Measurements from ENCODE around the gene TNFRSF6B.

The TNFRSF6B gene

DNA sequence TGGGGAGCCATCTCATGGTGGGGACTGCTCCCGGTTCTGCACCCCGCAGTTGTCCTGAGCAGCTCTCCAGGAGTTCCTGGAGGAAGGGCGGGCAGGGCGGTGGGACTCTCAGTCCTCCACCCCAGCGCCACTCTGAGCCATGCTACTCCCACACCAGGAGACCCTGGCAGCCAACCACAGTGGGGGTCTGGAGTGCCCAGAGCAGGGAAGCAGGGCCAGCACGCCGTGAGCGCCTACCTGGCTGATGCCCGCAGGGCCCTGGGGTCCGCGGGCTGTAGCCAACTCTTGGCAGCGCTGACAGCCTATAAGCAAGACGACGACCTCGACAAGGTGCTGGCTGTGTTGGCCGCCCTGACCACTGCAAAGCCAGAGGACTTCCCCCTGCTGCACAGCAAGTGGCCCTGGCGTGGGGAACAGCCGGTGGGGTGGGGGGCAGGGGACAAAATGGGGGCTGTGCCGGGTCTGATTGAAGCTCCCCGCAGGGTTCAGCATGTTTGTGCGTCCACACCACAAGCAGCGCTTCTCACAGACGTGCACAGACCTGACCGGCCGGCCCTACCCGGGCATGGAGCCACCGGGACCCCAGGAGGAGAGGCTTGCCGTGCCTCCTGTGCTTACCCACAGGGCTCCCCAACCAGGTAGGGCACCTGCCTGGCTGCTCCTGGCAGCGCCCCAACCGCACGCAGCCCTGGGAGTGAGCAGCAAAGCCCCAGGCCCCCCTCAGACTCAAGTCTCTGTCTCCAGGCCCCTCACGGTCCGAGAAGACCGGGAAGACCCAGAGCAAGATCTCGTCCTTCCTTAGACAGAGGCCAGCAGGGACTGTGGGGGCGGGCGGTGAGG lies 1.6 kb upstream of the TNFRSF6B start:
- DNase-seq: no peak

DNA sequence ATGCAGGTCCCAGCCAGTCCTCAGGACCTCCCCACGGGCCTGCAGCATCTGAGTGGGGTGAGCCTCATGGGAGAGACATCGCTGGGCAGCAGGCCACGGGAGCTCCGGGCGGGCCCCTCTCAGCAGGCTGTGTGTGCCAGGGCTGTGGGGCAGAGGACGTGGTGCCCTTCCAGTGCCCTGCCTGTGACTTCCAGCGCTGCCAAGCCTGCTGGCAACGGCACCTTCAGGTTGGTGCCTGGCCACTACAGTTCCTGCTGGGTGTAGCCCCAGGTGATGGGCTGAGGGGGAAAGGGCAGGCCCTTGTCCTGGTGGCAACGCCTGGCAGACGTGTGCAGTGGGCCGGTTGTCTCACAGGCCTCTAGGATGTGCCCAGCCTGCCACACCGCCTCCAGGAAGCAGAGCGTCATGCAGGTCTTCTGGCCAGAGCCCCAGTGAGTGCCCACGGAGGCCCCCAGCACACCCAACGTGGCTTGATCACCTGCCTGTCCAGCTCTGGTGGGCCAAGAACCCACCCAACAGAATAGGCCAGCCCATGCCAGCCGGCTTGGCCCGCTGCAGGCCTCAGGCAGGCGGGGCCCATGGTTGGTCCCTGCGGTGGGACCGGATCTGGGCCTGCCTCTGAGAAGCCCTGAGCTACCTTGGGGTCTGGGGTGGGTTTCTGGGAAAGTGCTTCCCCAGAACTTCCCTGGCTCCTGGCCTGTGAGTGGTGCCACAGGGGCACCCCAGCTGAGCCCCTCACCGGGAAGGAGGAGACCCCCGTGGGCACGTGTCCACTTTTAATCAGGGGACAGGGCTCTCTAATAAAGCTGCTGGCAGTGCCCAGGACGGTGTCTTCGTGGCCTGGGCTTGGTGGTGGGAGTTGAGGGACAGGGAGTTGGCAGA lies 787 bp upstream of the TNFRSF6B start:
- DNase-seq: no peak

DNA sequence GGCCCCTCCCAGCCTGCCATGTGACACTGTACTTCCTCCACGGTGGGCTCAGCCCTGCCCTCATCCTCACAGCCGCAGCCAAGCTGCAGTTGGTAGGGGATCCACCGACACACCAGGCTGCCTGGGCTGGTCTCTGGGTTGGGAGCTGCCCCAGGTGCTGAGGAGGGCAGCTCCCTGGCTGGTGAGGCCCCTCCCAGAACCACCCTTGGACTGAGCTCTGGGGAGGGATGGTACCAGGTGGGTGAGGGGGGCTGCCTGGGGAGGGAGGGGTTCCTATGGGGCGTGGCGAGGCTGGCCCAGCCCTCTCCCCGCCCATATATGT lies 185 bp upstream of the TNFRSF6B start:
- no peak for DNase-seq

DNA sequence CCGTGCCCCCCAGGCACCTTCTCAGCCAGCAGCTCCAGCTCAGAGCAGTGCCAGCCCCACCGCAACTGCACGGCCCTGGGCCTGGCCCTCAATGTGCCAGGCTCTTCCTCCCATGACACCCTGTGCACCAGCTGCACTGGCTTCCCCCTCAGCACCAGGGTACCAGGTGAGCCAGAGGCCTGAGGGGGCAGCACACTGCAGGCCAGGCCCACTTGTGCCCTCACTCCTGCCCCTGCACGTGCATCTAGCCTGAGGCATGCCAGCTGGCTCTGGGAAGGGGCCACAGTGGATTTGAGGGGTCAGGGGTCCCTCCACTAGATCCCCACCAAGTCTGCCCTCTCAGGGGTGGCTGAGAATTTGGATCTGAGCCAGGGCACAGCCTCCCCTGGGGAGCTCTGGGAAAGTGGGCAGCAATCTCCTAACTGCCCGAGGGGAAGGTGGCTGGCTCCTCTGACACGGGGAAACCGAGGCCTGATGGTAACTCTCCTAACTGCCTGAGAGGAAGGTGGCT lies 960 bp downstream of the TNFRSF6B start:
- no peak for DNase-seq

DNA sequence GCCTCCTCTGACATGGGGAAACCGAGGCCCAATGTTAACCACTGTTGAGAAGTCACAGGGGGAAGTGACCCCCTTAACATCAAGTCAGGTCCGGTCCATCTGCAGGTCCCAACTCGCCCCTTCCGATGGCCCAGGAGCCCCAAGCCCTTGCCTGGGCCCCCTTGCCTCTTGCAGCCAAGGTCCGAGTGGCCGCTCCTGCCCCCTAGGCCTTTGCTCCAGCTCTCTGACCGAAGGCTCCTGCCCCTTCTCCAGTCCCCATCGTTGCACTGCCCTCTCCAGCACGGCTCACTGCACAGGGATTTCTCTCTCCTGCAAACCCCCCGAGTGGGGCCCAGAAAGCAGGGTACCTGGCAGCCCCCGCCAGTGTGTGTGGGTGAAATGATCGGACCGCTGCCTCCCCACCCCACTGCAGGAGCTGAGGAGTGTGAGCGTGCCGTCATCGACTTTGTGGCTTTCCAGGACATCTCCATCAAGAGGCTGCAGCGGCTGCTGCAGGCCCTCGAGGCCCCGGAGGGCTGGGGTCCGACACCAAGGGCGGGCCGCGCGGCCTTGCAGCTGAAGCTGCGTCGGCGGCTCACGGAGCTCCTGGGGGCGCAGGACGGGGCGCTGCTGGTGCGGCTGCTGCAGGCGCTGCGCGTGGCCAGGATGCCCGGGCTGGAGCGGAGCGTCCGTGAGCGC lies 1.6 kb downstream of the TNFRSF6B start:
- DNase-seq: no peak

DNA sequence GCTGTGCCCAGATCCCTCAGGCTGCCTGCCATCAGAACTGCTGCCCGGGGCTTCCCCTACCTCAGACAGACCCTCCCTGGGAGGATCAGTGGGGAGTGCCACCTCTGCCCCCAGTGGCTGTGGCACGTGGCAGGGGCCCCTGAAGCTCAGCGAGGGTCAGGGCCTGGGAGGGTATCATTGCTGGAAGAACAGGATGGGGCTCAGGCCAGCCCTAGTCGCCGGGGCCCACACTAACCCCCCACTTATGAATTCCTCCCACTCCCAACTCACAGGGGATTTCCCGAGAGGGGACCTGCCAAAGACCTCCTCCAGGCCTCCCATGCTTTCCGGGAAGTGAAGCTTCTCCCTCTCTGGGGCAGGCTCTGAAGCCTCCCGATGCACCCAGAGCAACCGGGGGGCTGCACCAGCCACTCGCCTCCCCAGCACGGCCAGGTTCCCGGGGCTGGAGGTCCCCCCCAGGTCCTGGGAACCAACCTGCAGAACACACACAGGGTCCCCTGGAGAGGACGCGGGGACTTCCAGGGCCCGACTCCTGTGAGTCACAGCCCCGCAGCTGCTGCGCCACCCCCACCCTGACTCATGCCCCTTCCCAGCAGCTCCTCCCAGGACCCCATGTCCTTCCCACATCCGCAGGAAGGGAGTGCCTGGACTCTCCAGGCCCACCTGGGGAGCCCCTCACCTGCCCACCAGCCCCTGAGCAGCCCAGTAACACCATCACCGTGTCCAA lies 2.5 kb downstream of the TNFRSF6B start:
- no peak for DNase-seq

DNA sequence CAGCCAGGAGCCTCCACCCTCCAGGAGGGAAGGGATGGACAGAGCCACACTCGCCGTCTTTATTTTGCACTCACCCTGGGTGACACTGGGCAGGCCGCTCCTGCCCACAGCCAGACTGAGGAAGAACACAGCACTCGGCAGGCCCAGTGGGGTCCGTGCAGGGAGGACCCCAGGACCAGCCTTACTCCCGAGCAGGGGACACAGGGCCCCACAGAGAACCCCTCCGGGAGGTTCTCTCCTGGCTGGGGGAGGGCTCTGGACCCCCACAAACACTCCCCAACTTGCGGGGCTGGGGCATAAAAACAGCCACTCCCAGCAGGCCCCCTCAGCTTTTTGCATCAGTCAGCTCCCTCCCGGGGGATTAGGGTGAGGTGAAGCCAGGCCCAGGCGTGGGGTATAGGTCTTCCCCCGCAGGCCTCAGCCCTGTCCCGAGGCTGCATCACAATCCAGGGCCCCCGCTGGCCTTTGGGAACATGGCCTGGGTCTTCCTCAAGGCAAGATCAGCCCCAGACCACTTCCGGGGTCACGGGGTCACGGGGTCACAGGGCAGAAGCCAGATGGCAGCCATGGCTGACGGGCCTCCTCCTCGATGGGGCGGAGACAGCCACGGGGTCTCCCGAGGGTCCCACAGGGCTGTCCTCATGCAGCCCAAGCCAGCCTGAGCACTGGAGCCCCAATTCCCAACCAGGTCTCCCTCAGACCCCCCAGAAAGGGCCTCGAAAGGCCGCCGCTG lies 3.2 kb downstream of the TNFRSF6B start:
- no peak for DNase-seq

DNA sequence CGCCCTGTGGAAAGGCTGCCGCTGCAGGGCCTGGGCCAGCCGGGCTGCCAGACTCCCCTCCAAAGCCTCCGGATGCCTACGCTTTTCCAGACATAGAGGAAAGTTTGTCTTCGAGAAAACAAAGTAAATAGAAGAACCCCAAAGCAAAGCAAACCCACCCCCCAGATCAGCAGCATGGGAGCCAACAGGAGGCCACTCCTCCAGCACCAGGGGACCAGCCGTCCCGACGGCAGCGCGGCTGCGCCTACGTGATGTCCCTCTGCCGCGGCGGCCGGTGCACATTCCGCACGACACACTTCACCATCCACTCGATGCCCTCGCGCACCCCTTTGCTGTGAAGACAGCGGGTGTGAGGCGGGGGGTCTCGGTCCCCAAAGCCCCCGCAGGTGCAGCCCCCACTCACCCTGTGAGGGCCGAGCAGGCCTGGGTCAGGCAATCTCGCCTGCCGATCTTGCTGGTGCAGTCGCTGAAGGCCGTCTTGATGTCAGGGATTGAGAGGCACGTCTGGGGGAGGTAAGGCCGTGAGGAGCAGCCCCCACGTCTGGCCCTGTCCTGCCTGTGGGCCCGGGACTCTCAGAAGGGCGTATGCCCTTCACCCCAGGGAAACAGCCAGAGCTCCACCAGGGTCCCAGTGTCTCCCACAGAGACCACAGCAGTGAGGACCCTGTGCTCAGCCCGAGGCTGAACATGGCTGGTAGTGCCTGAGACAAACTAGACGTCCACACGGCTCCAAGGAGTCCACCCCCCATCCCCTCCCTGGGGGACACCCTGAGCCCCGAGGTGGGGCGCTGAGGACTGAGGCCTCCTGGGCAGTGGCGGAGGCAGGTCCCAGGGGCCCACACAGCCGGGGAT lies 4.0 kb downstream of the TNFRSF6B start:
- DNase-seq: no peak

DNA sequence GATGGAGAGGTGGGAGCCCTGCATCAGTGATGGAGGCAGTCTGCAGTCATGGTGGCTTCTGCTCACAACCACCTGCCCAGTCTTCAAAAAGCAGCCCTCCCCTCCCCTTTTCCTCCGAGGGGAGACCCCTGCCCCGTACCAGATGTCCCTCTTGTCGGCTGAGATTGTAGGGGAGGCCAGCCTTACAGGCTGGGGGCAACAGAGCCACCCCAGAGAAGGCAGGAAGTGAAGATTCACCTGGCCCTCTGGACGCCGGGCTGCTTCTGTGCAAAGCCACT lies 4.5 kb downstream of the TNFRSF6B start:
- no peak for DNase-seq

DNA sequence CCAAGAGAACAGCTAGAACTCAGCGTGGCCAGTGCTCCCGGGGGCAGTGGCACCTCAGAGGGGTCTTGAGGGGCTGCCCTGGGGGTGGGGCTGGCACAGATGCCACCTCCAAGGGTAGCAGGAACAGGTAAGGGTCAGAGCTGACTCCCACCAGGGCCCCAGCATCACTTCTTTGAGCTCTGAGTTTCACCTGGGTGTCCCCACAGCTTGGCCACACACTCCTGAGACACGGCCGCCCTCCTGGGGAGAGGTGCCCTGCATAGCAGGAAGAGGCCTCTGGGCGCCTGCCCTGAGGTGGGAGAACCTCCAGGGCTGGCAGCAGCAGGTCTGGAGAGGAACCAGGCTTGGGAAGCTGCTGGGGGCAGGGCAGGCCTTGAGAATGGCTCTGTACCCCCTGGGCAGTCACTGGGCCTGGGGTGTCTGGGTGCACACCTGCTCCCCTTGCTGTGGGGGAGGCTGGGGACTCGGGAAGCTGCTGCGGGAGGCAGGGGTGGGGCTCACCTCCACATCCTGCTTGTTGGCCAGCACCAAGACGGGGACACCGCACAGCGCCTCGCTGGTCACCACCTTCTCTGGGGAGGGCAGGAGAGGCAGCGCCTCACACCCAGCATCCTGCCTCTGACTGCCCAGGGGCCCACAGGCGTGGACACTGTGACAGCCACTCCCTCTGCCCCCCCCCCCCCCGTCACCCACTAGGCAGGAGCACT lies 5.0 kb downstream of the TNFRSF6B start:
- DNase-seq: no peak

DNA sequence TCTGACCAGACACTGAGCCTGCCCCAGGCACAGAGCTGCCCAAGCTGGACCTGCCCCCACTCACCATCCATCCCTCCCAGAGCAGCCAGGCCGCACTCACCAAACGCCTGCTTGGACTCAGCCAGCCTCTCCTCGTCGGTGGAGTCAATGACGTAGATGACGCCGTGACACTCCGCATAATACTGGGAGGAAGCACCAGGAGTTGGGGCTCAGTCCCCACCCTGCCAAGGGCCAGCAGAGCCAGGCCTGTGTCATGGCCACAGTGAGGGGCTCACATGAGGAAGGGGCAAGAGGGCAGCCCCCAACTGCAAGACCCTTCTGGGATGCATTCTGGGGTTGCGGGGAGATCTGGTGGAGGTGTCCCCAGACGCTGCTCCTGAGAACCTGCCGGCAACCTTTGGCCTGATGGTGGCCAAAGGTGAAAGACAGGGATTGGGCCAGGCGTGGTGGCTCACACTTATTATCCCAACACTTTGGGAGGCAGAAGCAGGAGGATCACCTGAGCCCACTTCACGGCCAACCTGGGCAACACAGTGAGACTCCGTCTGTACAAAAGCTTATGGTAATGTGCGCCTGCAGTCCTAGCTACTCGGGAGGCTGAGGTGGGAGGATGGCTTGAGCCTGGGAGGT lies 5.7 kb downstream of the TNFRSF6B start:
- no peak for DNase-seq

DNA sequence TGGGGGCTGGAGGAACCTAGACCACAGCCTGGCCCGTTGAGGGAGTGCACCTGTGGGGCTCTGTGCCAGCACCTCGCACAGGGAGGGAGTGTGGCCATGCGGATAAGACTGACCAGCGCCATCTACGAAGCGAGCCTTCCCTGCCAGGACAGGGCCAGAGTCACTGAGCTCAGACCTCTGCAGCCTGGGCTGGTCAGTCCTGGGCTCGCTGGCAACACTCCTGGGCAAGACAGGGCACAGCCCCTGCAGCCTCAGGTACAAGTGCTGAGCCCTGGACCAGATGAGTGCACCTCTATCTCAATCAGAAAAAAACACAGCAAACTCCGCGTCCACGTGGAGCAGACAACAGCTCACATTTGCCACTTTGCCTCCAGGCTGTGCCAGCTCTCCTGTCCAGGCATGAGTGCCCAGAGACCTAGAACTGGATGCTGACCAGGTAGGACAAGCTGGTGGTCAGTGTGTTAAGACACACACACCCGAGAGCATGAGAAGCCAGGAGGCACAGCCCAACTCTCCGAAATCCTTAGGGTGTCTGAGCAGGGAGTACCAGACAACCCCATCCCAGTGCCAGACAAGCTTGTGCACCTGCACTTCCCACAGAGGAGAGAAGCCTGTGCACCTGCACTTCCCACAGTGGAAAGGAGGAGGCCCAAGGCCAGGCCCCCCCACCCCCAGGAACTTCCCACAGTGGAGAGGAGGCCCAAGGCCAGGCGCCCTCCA lies 6.5 kb downstream of the TNFRSF6B start:
- DNase-seq: no peak

DNA sequence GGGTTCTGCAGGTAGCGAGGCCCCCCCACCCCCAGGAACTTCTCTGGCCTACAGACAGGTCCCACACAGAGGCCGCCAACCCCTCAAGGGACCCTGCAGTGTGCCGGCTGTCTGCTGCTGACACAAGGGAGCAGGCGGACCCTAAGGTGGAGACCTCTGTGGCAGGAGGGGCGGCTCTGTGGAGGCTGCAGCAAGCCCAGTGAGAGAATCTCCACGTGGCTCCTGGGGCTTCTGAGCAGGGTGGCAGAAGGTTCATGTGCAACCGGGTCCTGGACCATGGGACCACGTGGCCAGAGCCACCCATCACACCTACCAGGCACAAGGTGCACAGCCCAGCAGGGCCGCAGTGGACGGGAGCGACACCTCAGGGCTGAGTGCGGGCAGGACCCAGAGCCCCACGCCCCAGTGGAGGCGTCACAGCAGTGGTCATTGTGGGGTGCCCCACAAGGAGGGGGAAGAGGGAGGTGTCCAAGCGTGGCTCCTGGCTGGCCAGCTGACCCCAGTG lies 7.1 kb downstream of the TNFRSF6B start:
- no peak for DNase-seq

DNA sequence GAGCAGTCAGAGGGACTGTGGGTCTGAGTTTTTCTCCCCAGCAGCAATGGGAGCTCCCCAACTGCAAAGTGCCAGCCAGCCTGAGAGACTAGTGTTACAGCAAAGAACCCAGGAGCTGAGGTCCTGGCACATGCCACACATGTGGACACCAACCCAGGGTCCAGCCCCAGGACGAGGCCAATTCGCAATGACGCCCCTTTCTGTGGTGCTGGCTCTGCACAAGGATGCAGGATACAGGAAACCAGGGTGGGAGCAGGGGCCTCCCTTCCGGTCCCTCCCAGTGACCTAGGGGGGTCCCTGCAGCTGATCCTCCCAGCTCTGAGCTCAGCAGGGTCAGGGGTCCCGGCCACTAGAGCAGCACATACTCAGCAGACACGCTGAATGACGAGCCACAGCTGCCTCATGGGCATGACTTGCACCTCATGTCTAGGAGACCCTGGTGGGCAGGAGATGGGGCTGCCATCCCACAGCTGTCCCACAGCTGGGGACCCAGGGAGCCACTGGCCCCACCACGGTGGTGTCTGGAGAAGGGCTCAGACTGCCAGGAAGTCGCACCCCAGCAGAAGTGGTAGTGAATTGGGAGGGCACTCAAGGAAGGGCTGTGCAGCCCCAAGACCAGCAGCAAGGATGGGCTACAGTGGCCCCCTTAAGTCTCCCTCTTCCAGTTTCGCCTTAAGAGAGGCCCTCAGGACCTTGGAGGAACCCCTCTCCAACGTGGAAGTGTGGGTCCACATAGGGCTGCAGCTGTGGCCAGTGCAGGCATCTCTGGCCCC lies 7.7 kb downstream of the TNFRSF6B start:
- no peak for DNase-seq

DNA sequence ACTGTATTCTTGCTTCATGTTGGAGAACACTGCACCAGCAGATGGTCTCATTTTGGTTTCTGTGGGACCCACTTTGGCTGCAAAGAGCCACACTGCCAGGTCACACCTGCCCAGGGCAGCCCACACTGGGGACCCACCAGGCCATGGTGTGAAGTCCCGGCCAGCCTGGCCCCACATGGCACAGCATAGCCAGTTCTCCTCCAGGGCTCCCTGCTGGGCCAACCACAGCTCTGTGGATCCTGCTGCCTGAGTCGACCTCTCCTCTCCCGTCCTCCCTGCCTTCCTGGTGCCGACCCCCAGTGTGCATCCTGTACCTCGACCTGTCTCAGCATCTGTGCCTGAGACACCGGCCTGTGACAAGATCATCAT lies 8.3 kb downstream of the TNFRSF6B start:
- DNase-seq: no peak

DNA sequence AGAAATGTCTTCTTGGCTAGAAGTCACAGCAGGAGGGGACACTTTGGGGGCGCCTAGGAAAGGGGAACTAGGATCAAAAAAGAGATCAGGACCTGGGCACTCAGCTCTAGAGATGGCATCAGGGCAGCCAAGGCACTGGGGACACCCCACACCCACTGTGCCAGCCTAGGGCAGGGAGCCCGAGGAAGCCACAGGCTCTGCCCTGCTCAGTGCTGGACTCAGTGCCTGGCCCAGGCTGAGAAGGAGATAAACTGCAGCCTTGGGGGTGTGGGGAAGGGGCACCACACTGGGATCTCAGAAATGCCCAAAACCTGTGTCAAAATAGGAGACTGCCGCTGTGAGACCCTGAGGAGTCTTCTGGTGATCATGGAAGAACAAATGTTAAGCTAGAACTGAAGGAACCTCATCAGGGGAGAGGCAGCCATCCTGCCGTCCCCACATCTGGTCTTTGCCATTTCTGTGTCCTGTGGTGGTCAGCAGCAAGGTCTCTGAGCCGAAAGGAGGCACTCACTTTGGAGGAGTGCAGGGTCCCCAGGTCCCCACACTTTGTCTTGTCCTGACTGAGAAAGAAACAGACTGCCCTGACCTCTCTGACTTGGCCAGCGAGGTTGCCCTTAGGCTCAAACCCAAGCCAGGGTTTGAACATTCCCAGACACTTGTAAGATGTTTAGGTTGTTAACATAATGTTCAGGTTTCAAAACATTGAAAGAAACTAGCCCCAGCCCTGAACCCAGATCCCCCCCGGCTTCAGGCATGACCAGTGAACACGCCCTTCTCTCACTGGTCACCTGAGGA lies 9.0 kb downstream of the TNFRSF6B start:
- DNase-seq: no peak
